Endodermal cell (in vitro differentiated cells): ENCODE measurements around the gene NUPR1. TPM values are rescaled to one million over a fixed set of nuclear protein-coding genes. Genes with fewer than 3 reads are reported as not detected.

Experiments
- DNase-seq: peaks from one replicate; pipeline ENCODE4 v3.0.0-alpha.2; 2017
- H3K27ac ChIP-seq: 2 replicates; pipeline ENCODE4 v1.5.1; 2013; ENCODE audit warnings: mild to moderate bottlenecking, low read depth, low read length, moderate library complexity
- H3K27me3 ChIP-seq: 2 replicates; pipeline ENCODE4 v1.6.1; 2013; ENCODE audit warnings: mild to moderate bottlenecking, low read length, moderate library complexity; ENCODE audit not compliant: insufficient read depth, control insufficient read depth, poor library complexity, severe bottlenecking
- H3K36me3 ChIP-seq: 2 replicates; pipeline ENCODE4 v1.7.0; 2013; ENCODE audit warnings: mild to moderate bottlenecking, low read length, moderate library complexity; ENCODE audit not compliant: control insufficient read depth, insufficient read depth
- H3K4me1 ChIP-seq: one replicate; pipeline ENCODE4 v1.7.0; 2013; ENCODE audit warnings: low read length; ENCODE audit not compliant: control insufficient read depth, insufficient read depth
- H3K4me3 ChIP-seq: 2 replicates; pipeline ENCODE4 v1.5.1; 2013; ENCODE audit warnings: mild to moderate bottlenecking, low read length, moderate library complexity
- H3K9ac ChIP-seq: 2 replicates; pipeline ENCODE4 v1.6.1; 2013; ENCODE audit warnings: mild to moderate bottlenecking, low read length, moderate library complexity; ENCODE audit not compliant: poor library complexity, severe bottlenecking; ENCODE audit errors: extremely low read depth
- H3K9me3 ChIP-seq: 2 replicates; pipeline ENCODE4 v1.6.1; 2013; ENCODE audit warnings: mild to moderate bottlenecking, low read length, moderate library complexity; ENCODE audit not compliant: control insufficient read depth
- H3K27ac Mint-ChIP-seq: 2 replicates; pipeline ENCODE4 v1.8.0; 2020; ENCODE audit warnings: mixed read lengths
- H3K27me3 Mint-ChIP-seq: 2 replicates; pipeline ENCODE4 v1.8.0; 2021; ENCODE audit warnings: mild to moderate bottlenecking, mixed read lengths; ENCODE audit not compliant: insufficient read depth
- H3K36me3 Mint-ChIP-seq: 2 replicates; pipeline ENCODE4 v1.8.0; 2020; ENCODE audit warnings: low read depth, mixed read lengths
- H3K4me1 Mint-ChIP-seq: 2 replicates; pipeline ENCODE4 v1.8.0; 2020; ENCODE audit warnings: mixed read lengths
- H3K4me3 Mint-ChIP-seq: 2 replicates; pipeline ENCODE4 v1.8.0; 2020; ENCODE audit warnings: mild to moderate bottlenecking, moderate library complexity, mixed read lengths
- H3K9me3 Mint-ChIP-seq: 2 replicates; pipeline ENCODE4 v1.8.0; 2020; ENCODE audit warnings: mild to moderate bottlenecking, mixed read lengths
- WGBS, 2 experiments: methylation state at CpG; one replicate each; pipeline versions ENCODE4 v1.1.5 to v1.1.7; 2013; ENCODE audit warnings: missing lambda C conversion rate in 2 of 2, mixed read lengths in 1 of 2; ENCODE audit not compliant: insufficient coverage in 1 of 2, insufficient read length in 1 of 2; 5-methylcytosine and 5-hydroxymethylcytosine counted together
- total RNA-seq, 2 donors: library from RNA; stranded (reverse); fragmentation: NEBNext Ultra II Directional in 1 of 2; extraction: Animal tissue kit (Norgen Biotek cat#: 25700) in 1 of 2; gene quantifications; 2 replicates in 1 of 2; 3 replicates in 1 of 2; pipeline ENCODE4 v1.2.1, GENCODE V29; 2021
- TF ChIP-seq, protein P1 (sequence below): fragments of 200-600 bp; sonication (generic); conservative IDR thresholded peaks from 2 replicates; pipeline ENCODE4 v1.5.0; 2021; ENCODE audit warnings: antibody characterized with exemption, mild to moderate bottlenecking

NUPR1 gene
- total RNA-seq, 2 donors from 2014 or later = not detected

DNA sequence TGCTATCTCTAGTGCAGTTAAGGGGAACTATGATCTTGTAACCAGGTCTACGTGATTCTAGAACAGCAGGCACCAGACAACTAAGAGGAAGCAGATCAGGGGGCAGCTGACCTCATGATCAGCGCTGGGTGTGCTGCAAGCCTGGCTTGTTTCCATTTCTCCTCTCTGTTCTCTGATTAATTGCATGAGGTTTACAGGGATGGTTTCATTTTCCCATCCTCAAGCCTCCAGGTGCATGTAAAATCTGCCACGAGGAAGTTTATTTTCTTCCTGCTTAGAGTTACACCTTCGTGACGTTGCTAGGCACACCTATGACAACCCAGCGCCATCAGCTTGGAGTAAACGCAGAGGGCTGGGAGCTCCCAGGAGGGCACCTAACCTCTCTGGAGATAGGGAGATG lies 4.3 kb upstream of the NUPR1 start:
- Mint-ChIP-seq H3K4me1 (no peaks in the 10 kb centered on the region), H3K36me3 (no peaks in the 10 kb centered on the region), H3K27me3 (no peaks in the 10 kb centered on the region), H3K4me3 (no peak overlapping the region), H3K9me3 (no peaks in the 10 kb centered on the region), H3K27ac (no peak overlapping the region)
- Histone ChIP-seq H3K4me1 (no peaks in the 10 kb centered on the region), H3K27ac (no peak overlapping the region), H3K27me3 (no peaks in the 10 kb centered on the region), H3K9ac (no peak overlapping the region), H3K4me3 (no peak overlapping the region), H3K9me3 (no peaks in the 10 kb centered on the region), H3K36me3 (no peaks in the 10 kb centered on the region)
- 95 to 99% methylated on average over 5 to 7 of the region's 7 CpGs for WGBS, 2 experiments
- TF ChIP-seq, protein P1, sequence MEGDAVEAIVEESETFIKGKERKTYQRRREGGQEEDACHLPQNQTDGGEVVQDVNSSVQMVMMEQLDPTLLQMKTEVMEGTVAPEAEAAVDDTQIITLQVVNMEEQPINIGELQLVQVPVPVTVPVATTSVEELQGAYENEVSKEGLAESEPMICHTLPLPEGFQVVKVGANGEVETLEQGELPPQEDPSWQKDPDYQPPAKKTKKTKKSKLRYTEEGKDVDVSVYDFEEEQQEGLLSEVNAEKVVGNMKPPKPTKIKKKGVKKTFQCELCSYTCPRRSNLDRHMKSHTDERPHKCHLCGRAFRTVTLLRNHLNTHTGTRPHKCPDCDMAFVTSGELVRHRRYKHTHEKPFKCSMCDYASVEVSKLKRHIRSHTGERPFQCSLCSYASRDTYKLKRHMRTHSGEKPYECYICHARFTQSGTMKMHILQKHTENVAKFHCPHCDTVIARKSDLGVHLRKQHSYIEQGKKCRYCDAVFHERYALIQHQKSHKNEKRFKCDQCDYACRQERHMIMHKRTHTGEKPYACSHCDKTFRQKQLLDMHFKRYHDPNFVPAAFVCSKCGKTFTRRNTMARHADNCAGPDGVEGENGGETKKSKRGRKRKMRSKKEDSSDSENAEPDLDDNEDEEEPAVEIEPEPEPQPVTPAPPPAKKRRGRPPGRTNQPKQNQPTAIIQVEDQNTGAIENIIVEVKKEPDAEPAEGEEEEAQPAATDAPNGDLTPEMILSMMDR = no peak
- DNase-seq = no peak

DNA sequence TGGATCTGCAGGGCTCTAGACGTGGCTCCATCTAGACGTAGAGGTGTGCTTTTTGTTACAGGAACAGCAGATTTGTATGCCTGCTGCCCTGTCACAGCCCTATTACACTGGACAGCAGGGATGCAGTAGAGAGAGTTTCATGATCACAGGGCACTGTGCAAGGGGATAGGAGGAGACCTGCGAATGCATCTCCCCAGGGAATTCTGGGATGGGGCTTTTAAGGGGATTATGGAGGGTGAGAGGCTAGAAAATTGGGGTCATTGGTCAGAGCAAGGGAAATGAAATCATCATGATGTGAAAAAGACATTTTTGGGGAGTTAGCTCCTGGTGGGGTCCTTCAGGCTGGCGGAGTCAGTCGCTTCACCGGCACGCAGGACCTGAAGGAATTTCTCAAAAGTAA lies 3.9 kb upstream of the NUPR1 start:
- no peaks in the 10 kb centered on the region for H3K27me3 ChIP-seq
- no peaks in the 10 kb centered on the region for H3K9me3 Mint-ChIP-seq
- no peaks in the 10 kb centered on the region for H3K9me3 ChIP-seq
- H3K36me3 ChIP-seq = no peaks in the 10 kb centered on the region
- no peak overlapping the region for H3K27ac ChIP-seq
- H3K4me1 Mint-ChIP-seq = no peaks in the 10 kb centered on the region
- TF ChIP-seq, protein P1 = no peak
- no peak overlapping the region for H3K4me3 ChIP-seq
- DNase-seq = no peak
- no peak overlapping the region for H3K4me3 Mint-ChIP-seq
- no peaks in the 10 kb centered on the region for H3K36me3 Mint-ChIP-seq
- no peak overlapping the region for H3K9ac ChIP-seq
- H3K27ac Mint-ChIP-seq = no peak overlapping the region
- no peaks in the 10 kb centered on the region for H3K4me1 ChIP-seq
- WGBS, 2 experiments = 92 to 95% methylated on average over 4 to 7 of the region's 7 CpGs
- H3K27me3 Mint-ChIP-seq = no peaks in the 10 kb centered on the region

DNA sequence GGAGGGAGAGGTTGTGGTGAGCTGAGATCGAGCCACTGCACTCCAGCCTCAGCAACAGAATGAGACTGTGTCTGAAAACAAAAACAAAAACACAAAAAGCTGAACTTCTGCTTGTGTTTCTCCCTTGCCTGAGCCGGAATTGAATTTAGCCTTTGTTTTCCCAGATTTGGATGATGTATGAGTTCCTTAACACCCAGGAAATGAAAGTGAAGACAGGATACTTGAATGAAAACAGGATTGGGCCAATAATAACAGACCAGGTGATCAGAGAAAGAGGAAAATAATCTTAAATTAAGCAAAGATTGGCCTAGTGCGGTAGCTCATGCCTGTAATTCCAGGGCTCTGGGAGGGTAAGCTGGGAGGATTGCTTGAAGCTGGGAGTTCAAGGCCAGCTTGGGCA lies 1.6 kb upstream of the NUPR1 start:
- Mint-ChIP-seq H3K36me3 (no peaks in the 10 kb centered on the region), H3K4me3 (no peak overlapping the region), H3K27ac (no peak overlapping the region), H3K27me3 (no peaks in the 10 kb centered on the region), H3K9me3 (no peaks in the 10 kb centered on the region), H3K4me1 (no peaks in the 10 kb centered on the region)
- Histone ChIP-seq H3K9ac (no peak overlapping the region), H3K9me3 (no peaks in the 10 kb centered on the region), H3K27ac (no peak overlapping the region), H3K36me3 (no peaks in the 10 kb centered on the region), H3K4me1 (no peaks in the 10 kb centered on the region), H3K4me3 (no peak overlapping the region), H3K27me3 (no peaks in the 10 kb centered on the region)
- DNase-seq = no peak
- TF ChIP-seq, protein P1 = no peak
- 94 to 95% methylated on average over 3 of the region's 3 CpGs for WGBS, 2 experiments
